Occipital lobe (tissue), 2 donors: ENCODE results near the gene CCND3. TPM values are rescaled to one million over a fixed set of nuclear protein-coding genes. Genes with fewer than 3 reads are reported as not detected.

Experiments used
- small RNA-seq: library from RNA; depleted of rRNA; stranded (forward); fragments of <200 nt; gene quantifications from one replicate; pipeline ENCODE3, GENCODE V24; 2014
- total RNA-seq: library from RNA; depleted of rRNA; stranded (reverse); fragments of >200 nt; gene quantifications from one replicate; pipeline ENCODE4 v1.2.3, GENCODE V29; 2014

Gene CCND3
- total RNA-seq, 1 donor from 2014 or later: 19.2 TPM

Small RNA genes lying within 50 kb of the gene (small RNA-seq; reads per million reads assigned to genes)
- not detected for gene RF00019

Other genes with a start within 250 kb of the CCND3 start
- 3.4 TPM for gene TFEB, start 206.2 kb downstream of the CCND3 start, total RNA-seq
- not detected for gene PGC, start 194.4 kb downstream of the CCND3 start, total RNA-seq
- gene FRS3, start 161.9 kb downstream of the CCND3 start, total RNA-seq: 6.7 TPM
- gene PRICKLE4, start 161.0 kb downstream of the CCND3 start, total RNA-seq: 0.62 TPM
- gene TOMM6, start 154.1 kb downstream of the CCND3 start, total RNA-seq: 34.2 TPM
- gene USP49, start 46.4 kb downstream of the CCND3 start, total RNA-seq: 12.5 TPM
- 15.9 TPM for gene MED20, start 20.7 kb downstream of the CCND3 start, total RNA-seq
- gene BYSL, start 20.3 kb downstream of the CCND3 start, total RNA-seq: 14.0 TPM
- 4.8 TPM for gene TAF8, start 108.7 kb upstream of the CCND3 start, total RNA-seq
- gene C6orf132, start 200.8 kb upstream of the CCND3 start, total RNA-seq: not detected
- gene GUCA1A, start 231.6 kb upstream of the CCND3 start, total RNA-seq: 2.2 TPM